KMS-11 (cell line): Measurements from ENCODE around the gene ACAD8.

Experiments
- H2AFZ ChIP-seq: fragments of 200-600 bp; sonication (generic); 2 replicates; pipeline ENCODE4 v1.6.1; 2016; ENCODE audit warnings: antibody characterized with exemption, mixed run types, low read depth
- H3K27ac ChIP-seq: fragments of 200-600 bp; sonication (generic); 2 replicates; pipeline ENCODE4 v1.6.1; 2016; ENCODE audit warnings: mild to moderate bottlenecking, mixed run types
- H3K27me3 ChIP-seq: fragments of 200-600 bp; sonication (generic); 2 replicates; pipeline ENCODE4 v1.6.1; 2017; ENCODE audit warnings: mild to moderate bottlenecking, low read depth, mixed run types, moderate library complexity; ENCODE audit not compliant: insufficient read depth
- H3K36me3 ChIP-seq: fragments of 200-600 bp; sonication (generic); 2 replicates; pipeline ENCODE4 v1.6.1; 2017; ENCODE audit warnings: mild to moderate bottlenecking, mixed run types; ENCODE audit not compliant: insufficient read depth
- H3K4me1 ChIP-seq: fragments of 200-600 bp; sonication (generic); 2 replicates; pipeline ENCODE4 v1.6.1; 2016; ENCODE audit warnings: mild to moderate bottlenecking, low read depth, mixed run types; ENCODE audit not compliant: poor library complexity, severe bottlenecking
- H3K4me2 ChIP-seq: fragments of 200-600 bp; sonication (generic); 2 replicates; pipeline ENCODE4 v1.7.0; 2016; ENCODE audit warnings: mild to moderate bottlenecking, mixed run types
- H3K4me3 ChIP-seq: fragments of 200-600 bp; sonication (generic); IDR thresholded peaks from 2 replicates; pipeline ENCODE4 v1.6.1; 2017; ENCODE audit warnings: low read depth, low read length, mixed read lengths; ENCODE audit not compliant: insufficient read depth
- H3K79me2 ChIP-seq: fragments of 200-600 bp; sonication (generic); 2 replicates; pipeline ENCODE4 v1.6.1; 2016; ENCODE audit warnings: low read depth, mixed run types; ENCODE audit not compliant: insufficient read depth
- H3K9ac ChIP-seq: fragments of 200-600 bp; sonication (generic); 2 replicates; pipeline ENCODE4 v1.6.1; 2016; ENCODE audit warnings: mild to moderate bottlenecking, mixed run types
- H4K20me1 ChIP-seq: fragments of 200-600 bp; sonication (generic); 2 replicates; pipeline ENCODE4 v1.6.1; 2016; ENCODE audit warnings: mild to moderate bottlenecking, mixed run types; ENCODE audit not compliant: insufficient read depth
- TF ChIP-seq, protein P1 (sequence below): fragments of 200-600 bp; sonication (generic); conservative IDR thresholded peaks from 2 replicates; pipeline ENCODE4 v1.6.1; 2017; ENCODE audit warnings: low read depth, mild to moderate bottlenecking, antibody characterized with exemption, low read length, moderate library complexity, mixed read lengths

Gene ACAD8

DNA sequence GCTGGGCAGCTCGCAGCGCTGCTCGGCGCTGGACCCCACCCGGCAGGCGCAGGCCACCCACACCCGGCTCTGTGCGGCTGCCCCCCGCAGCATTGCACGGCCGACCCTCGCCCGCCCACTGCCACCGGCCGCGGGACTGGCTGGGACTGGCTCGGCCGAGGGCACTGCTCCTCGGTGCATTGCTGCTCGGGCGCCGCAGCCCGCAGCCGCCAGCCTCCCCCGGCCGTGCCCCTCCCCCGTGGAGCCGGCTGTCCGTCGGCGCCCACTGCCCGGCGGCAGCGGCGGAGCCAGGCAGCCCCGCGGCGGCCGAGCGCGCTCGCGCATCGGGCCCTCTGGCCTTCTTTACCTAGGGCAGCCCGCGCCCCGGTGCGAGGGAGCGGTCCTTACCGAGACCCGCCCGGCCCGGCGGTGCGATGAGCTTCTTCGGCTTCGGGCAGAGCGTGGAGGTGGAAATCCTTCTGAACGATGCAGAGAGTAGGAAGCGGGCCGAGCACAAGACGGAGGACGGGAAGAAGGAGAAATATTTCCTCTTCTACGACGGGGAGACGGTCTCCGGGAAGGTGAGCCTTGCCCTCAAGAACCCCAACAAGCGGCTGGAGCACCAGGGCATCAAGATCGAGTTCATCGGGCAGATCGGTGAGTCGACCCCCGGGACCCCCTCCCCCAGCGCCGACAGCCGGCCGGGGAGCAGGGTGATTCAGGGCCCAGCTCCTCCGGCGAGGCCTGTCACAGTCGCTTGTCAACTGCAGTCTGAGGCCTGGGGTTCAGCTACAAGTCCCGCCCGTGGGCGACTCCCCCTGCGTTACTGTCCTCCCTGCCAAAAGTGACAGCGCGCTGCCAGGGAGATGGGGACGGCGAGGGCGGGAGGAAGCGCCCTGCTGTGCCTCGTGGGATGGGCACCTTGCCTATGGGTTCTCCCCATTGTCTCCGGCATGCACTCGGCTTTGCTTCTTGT lies 28.4 kb upstream of the ACAD8 start:
- peak overlapping the region; percentile 43; the same call in 1 of the 2 replicates for H3K27ac ChIP-seq
- no peak overlapping the region for H3K4me3 ChIP-seq
- peak overlapping the region; percentile 39; the same call in 1 of the 2 replicates for H3K9ac ChIP-seq
- H3K27me3 ChIP-seq = no peaks in the 10 kb centered on the region
- TF ChIP-seq, protein P1, sequence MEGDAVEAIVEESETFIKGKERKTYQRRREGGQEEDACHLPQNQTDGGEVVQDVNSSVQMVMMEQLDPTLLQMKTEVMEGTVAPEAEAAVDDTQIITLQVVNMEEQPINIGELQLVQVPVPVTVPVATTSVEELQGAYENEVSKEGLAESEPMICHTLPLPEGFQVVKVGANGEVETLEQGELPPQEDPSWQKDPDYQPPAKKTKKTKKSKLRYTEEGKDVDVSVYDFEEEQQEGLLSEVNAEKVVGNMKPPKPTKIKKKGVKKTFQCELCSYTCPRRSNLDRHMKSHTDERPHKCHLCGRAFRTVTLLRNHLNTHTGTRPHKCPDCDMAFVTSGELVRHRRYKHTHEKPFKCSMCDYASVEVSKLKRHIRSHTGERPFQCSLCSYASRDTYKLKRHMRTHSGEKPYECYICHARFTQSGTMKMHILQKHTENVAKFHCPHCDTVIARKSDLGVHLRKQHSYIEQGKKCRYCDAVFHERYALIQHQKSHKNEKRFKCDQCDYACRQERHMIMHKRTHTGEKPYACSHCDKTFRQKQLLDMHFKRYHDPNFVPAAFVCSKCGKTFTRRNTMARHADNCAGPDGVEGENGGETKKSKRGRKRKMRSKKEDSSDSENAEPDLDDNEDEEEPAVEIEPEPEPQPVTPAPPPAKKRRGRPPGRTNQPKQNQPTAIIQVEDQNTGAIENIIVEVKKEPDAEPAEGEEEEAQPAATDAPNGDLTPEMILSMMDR = no peak
- 0 out of 2 replicates have a peak, but pooled peaks cover 4% of the 10 kb centered on the region for H3K36me3 ChIP-seq
- H4K20me1 ChIP-seq = no peaks in the 10 kb centered on the region
- H3K79me2 ChIP-seq = peaks cover 62% of the 10 kb centered on the region
- peak overlapping the region; percentile 73 for H3K4me2 ChIP-seq
- H3K4me1 ChIP-seq = peaks cover 32% of the 10 kb centered on the region
- peak overlapping the region; percentile 69 for H2AFZ ChIP-seq

DNA sequence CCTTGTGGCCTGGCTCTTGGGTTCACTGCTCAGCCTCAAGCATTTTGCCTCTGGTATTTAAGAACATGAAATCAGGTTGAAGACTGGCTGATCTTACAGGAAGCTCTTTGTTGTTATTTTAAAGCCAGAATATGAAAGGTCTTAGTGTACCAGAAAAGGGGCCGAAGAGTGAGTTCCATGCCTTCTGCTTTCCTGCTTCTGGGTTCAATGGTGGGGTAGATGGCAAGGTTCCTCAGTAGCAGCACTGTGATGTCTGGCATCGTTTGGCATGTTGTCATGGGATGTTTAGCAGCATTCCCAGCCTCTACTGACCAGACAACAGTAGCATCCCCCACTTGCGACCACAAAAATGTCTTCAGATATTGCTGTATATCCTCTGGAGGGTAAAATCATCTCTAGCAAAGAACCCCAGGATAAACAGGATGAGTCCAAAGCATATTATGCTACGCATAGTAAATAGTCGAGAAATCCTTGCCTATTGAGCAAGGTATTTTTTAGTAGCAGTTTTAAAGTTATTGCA lies 26.5 kb upstream of the ACAD8 start:
- Histone ChIP-seq H4K20me1 (no peaks in the 10 kb centered on the region), H3K27ac (no peak overlapping the region), H3K27me3 (no peaks in the 10 kb centered on the region), H2AFZ (no peak overlapping the region), H3K79me2 (peaks cover 48% of the 10 kb centered on the region), H3K36me3 (no peaks in the 10 kb centered on the region), H3K4me1 (peaks cover 17% of the 10 kb centered on the region), H3K4me2 (peak overlapping the region; percentile 73), H3K4me3 (no peak overlapping the region), H3K9ac (no peak overlapping the region)
- TF ChIP-seq, protein P1 = no peak

DNA sequence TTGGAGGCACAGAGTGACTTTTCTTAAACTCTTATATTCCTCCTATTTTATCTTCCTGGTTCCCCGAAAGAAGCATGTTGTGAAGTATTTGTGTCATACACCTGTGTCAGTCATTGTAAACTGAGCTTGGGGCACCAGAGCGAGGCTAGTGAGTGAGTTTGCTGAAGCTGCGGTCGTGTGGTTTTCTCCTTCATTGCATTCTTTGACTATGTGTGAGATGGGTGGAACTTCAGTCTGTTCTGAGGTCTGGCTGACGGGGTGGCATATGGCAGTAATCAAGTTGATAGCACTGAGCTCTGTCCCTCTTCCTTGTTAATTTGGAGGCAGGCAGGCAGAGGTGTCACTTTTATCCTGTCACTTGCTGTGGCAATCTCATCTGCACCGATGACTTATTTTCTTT lies 24.7 kb upstream of the ACAD8 start:
- H3K4me3 ChIP-seq = no peak overlapping the region
- peaks cover 6% of the 10 kb centered on the region for H3K4me1 ChIP-seq
- no peaks in the 10 kb centered on the region for H4K20me1 ChIP-seq
- H3K27me3 ChIP-seq = no peaks in the 10 kb centered on the region
- H3K27ac ChIP-seq = no peak overlapping the region
- H3K36me3 ChIP-seq = no peaks in the 10 kb centered on the region
- no peak overlapping the region for H3K9ac ChIP-seq
- TF ChIP-seq, protein P1 = no peak
- peaks cover 31% of the 10 kb centered on the region for H3K79me2 ChIP-seq
- H3K4me2 ChIP-seq = no peak overlapping the region
- H2AFZ ChIP-seq = no peak overlapping the region

DNA sequence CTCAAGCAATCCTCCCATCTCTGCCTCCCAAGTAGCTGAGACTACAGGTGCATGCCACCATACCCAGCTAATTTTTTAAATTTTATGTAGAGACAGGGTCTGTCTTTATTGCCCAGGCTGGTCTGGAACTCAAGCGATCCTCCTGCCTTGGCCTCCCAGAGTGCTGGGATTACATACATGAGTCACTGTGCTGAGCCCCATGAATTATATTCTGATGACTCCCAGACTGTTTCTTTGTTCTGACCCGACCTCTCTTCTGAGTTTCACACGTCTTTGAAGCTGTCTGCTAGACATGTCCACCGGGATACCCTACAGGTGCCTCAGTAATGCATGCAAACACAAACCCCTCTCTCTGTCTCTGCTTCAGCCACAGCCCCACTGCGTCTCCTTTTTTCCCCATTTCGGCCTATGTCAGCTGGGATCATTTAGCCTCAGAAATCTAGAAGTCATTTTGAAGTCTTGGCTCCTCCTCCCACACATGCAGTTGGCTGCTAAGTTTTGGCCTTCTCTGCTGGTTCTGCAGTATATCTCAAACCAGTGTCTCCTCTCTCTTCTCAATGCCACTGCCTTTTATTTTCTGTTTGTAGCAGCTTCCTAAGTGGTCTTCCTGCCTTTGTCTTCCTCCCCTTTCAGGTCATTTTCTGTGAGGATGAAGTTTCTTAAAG lies 24.1 kb upstream of the ACAD8 start:
- no peaks in the 10 kb centered on the region for H3K36me3 ChIP-seq
- H3K4me1 ChIP-seq = peaks cover 6% of the 10 kb centered on the region
- H4K20me1 ChIP-seq = no peaks in the 10 kb centered on the region
- no peak overlapping the region for H3K4me3 ChIP-seq
- H3K4me2 ChIP-seq = no peak overlapping the region
- no peak overlapping the region for H3K27ac ChIP-seq
- no peak overlapping the region for H3K9ac ChIP-seq
- H3K27me3 ChIP-seq = no peaks in the 10 kb centered on the region
- H3K79me2 ChIP-seq = peaks cover 31% of the 10 kb centered on the region
- no peak overlapping the region for H2AFZ ChIP-seq
- TF ChIP-seq, protein P1 = no peak
